ENCODE data around the gene ZNRF2.

DNA sequence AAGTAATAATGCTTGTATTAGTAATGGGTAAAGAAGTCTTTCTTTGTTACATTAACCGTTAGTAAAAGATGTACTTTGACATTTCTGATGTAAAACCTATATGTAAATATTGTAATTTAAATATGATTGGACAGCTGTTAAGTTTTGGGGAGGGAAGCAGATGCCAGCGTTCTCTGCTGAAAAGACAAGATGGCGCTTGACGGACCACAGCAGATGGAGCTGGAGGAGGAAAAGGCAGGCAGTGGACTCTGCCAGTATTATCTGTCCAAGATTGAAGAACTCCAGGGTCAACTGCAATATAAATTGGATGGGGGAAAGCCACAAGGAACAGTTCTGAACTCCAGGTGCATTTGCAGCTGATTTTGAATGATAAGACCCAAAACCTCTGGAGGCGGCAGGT, 86.9 kb downstream of the ZNRF2 start:
- TF ChIP-seq CREM (IDR thresholded peaks at IDR 0.05; ENCODE audit: low read depth), result no peak
- TF ChIP-seq NR2F1 (conservative IDR thresholded peaks at IDR 0.05), result no peak
- TF ChIP-seq MXI1 (IDR thresholded peaks at IDR 0.05; ENCODE audit: low read depth, low read length), result no peak
- TF ChIP-seq, protein P1, sequence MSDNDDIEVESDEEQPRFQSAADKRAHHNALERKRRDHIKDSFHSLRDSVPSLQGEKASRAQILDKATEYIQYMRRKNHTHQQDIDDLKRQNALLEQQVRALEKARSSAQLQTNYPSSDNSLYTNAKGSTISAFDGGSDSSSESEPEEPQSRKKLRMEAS (IDR thresholded peaks at IDR 0.05; ENCODE audit: low read depth, low read length), result no peak

Measured in GM12878 (cell line).